ENCODE measurements around the gene CTSZ. TPM values are rescaled to one million over a fixed set of nuclear protein-coding genes. Genes with fewer than 3 reads are reported as not detected.

CTSZ gene
- total RNA-seq, 2 donors from 2014 or later, result 93.6 to 130 TPM

GRCh38 chr20:58982406-58983114, 24.5 kb downstream of the CTSZ start:
- Histone ChIP-seq H3K4me3 (peak overlapping the region in 1 of 2 donors; percentile 90), H3K27ac (no peak overlapping the region), H3K9me3 (no peaks in the 10 kb centered on the region), H3K4me1 (replicated peaks) (peaks cover 6% of the 10 kb centered on the region), H3K36me3 (peaks cover 0 to under 1% of the 10 kb centered on the region in 2 donors), H3K27me3 (replicated peaks; ENCODE audit: insufficient read depth) (no peaks in the 10 kb centered on the region)
- WGBS, result 90% methylated on average over 12 of the region's 12 CpGs
- TF ChIP-seq POLR2A (IDR thresholded peaks at IDR 0.05) (no peak), POLR2AphosphoS5 (IDR thresholded peaks at IDR 0.05) (no peak)
- intact Hi-C loops (cut with DNase I), result loop anchor here (5.0 kb wide), 2 partner anchors 50 to 75 kb away; partner anchors contain the start of gene ATP5F1E
- DNase-seq (ENCODE audit: low spot score), result no peak

DNA sequence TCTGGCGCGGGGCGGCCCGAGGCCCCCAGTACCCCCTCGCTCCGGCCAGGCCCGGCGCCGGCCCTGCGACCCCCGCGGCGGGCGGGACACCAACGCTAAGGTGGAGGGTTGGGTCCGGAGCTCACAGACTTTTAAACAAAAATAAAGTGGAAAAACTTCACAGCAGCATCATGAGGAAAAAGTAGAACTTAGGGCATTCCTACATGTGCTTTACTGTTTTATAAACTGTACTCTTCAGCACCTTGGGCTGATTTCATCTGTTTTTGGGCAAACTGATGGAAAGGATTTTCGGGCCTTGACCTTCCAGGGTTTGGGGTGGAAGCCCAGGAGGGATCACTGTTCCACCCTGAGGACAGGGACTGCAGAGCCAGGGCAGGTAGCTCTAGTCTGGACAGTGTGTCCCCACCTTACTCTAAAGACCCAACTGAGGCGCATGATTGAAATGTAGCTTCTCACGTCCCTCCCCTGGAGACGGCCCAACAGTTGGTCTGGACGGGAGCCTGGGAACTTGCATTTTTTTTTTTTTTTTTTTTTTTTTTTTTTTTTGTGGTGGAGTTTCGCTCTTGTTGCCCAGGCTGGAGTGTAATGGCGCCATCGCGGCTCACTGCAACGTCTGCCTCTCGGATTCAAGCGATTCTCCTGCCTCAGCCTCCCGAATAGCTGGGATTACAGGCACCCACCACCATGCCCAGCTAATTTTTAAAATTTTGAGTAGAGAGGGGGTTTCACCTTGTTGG, 25.3 kb downstream of the CTSZ start:
- Histone ChIP-seq H3K27me3 (replicated peaks; ENCODE audit: insufficient read depth) (no peaks in the 10 kb centered on the region), H3K36me3 (no peaks in the 10 kb centered on the region), H3K4me3 (peak overlapping the region; percentile 73 to 90), H3K4me1 (replicated peaks) (peaks cover 6% of the 10 kb centered on the region), H3K9me3 (no peaks in the 10 kb centered on the region), H3K27ac (peak overlapping the region; percentile 75 to 77)
- no peak for DNase-seq (ENCODE audit: low spot score)
- TF ChIP-seq POLR2AphosphoS5 (IDR thresholded peaks at IDR 0.05) (no peak), CTCF (IDR thresholded peaks at IDR 0.05) (no peak), POLR2A (IDR thresholded peaks at IDR 0.05) (no peak)
- intact Hi-C loops (cut with DNase I), result loop anchor here (2.0 to 5.0 kb wide), 3 partner anchors 51 to 91 kb away; partner anchors contain the start of gene ATP5F1E
- 20% methylated on average over 29 of the region's 29 CpGs for WGBS

- intact Hi-C loops (cut with DNase I), result loop anchor here (2.0 to 5.0 kb wide), 3 partner anchors 51 to 90 kb away; partner anchors contain the start of gene ATP5F1E
- TF ChIP-seq POLR2A (IDR thresholded peaks at IDR 0.05) (peak; percentile 21), CTCF (IDR thresholded peaks at IDR 0.05) (no peak), POLR2AphosphoS5 (IDR thresholded peaks at IDR 0.05) (peak; percentile 22)
- WGBS, result 12% methylated on average over 74 of the region's 109 CpGs
Observed at GRCh38 chr20:58980711-58981627, 26.1 kb downstream of the CTSZ start, which contains the start of gene NELFCD. NELFCD (plus strand) TSS chr20:58981256; CDS start chr20:58981310, 54 bp downstream.

GRCh38 chr20:58978351-58979190, 28.5 kb downstream of the CTSZ start:
- Histone ChIP-seq H3K9me3 (no peaks in the 10 kb centered on the region), H3K27me3 (replicated peaks; ENCODE audit: insufficient read depth) (no peaks in the 10 kb centered on the region), H3K27ac (no peak overlapping the region), H3K36me3 (no peaks in the 10 kb centered on the region), H3K4me3 (no peak overlapping the region), H3K4me1 (replicated peaks) (peaks cover 6% of the 10 kb centered on the region)
- no peak for TF ChIP-seq POLR2A (IDR thresholded peaks at IDR 0.05)
- no peak for TF ChIP-seq POLR2AphosphoS5 (IDR thresholded peaks at IDR 0.05)
- no peak for TF ChIP-seq CTCF (IDR thresholded peaks at IDR 0.05)
- intact Hi-C loops (cut with DNase I), result no loop called here
- 71% methylated on average over 6 of the region's 6 CpGs for WGBS
- no peak for DNase-seq (ENCODE audit: low spot score)

More at GRCh38 chr20:58980711-58981627, 26.1 kb downstream of the CTSZ start, which contains the start of gene NELFCD:
- Histone ChIP-seq H3K36me3 (no peaks in the 10 kb centered on the region), H3K4me3 (peak within 1 kb of the TSS; percentile 73 to 90), H3K27ac (peak within 1 kb of the TSS; percentile 75 to 77), H3K9me3 (no peaks in the 10 kb centered on the region), H3K4me1 (replicated peaks) (peaks cover 6% of the 10 kb centered on the region), H3K27me3 (replicated peaks; ENCODE audit: insufficient read depth) (no peaks in the 10 kb centered on the region)
- peak; percentile 71 for DNase-seq (ENCODE audit: low spot score)
